GM12878 (cell line): ENCODE data around the gene FAM118A. TPM values are rescaled to one million over a fixed set of nuclear protein-coding genes. Genes with fewer than 3 reads are reported as not detected.

Source experiments
- ATAC-seq: fragments of 200-7000 bp; cut with Tn5 transposase; 3 replicates; pipeline ENCODE4 v1.9.1; 2020; ENCODE audit warnings: mild to moderate bottlenecking, moderate library complexity
- BruUV-seq: library from RNA; stranded (reverse); fragments of 400-500 nt; replicated peaks from 2 replicates; lab custom pipeline; 2021; lab: Mats Ljungman, UMichigan
- CTCF ChIA-PET: fragments of 300-600 bp; sonication (Branson Sonifier 250); formaldehyde crosslinking; extraction: SDS; loops from one replicate; lab custom pipeline; 2021; ENCODE audit warnings: inconsistent platforms; lab: Yijun Ruan, JAX
- POLR2A ChIA-PET: fragments of 350-600 bp; formaldehyde crosslinking; extraction: SDS; loops from one replicate; lab custom pipeline; 2021; ENCODE audit warnings: inconsistent platforms; lab: Charles Lee
- RAD21 ChIA-PET: fragments of 300-600 bp; sonication (Branson Sonifier 250); formaldehyde crosslinking; loops from one replicate; lab custom pipeline; 2023; ENCODE audit warnings: antibody characterized with exemption; ENCODE audit not compliant: unreplicated experiment; lab: Charles Lee
- SMC1A ChIA-PET: fragments of 300-600 bp; sonication (Branson Sonifier 250); formaldehyde crosslinking; loops from one replicate; lab custom pipeline; 2023; ENCODE audit not compliant: unreplicated experiment, uncharacterized antibody; lab: Charles Lee
- DNase-seq: peaks from one replicate; pipeline ENCODE4 v3.0.0-alpha.2; 2011; ENCODE audit warnings: low read depth, low spot score
- FAIRE-seq: peaks from 3 replicates; lab custom pipeline; 2011; peaks lifted over from hg19 to GRCh38; lab: Jason Lieb, UNC
- H2AFZ ChIP-seq: 2 replicates; pipeline ENCODE4 v1.6.0; 2011; ENCODE audit warnings: low read depth, low read length, control low read depth; ENCODE audit not compliant: control insufficient read depth
- H3K27ac ChIP-seq: 2 replicates; pipeline ENCODE4 v1.5.1; 2011; ENCODE audit warnings: control low read depth; ENCODE audit not compliant: control insufficient read depth, insufficient read depth
- H3K27me3 ChIP-seq, 2 experiments: replicated peaks in 1 of 2; 2 replicates each; pipeline versions ENCODE4 v1.6.0 to v1.6.1; 2011; ENCODE audit warnings: low read length in 1 of 2; ENCODE audit not compliant: control insufficient read depth in 2 of 2, insufficient read depth in 2 of 2
- H3K36me3 ChIP-seq, 2 experiments: 2 replicates each; pipeline ENCODE4 v1.5.1; 2011; ENCODE audit warnings: low read length in 1 of 2; ENCODE audit not compliant: control insufficient read depth in 2 of 2, insufficient read depth in 2 of 2
- H3K4me1 ChIP-seq: 2 replicates; pipeline ENCODE4 v1.6.1; 2011; ENCODE audit warnings: mild to moderate bottlenecking, low read length, moderate library complexity, mixed read lengths; ENCODE audit not compliant: control insufficient read depth, insufficient read depth
- H3K4me2 ChIP-seq: 2 replicates; pipeline ENCODE4 v1.6.0; 2011; ENCODE audit warnings: control low read depth; ENCODE audit not compliant: control insufficient read depth, insufficient read depth
- H3K4me3 ChIP-seq: fragments of 200-600 bp; sonication (generic); 2 replicates; pipeline ENCODE4 v1.5.1; 2016
- H3K79me2 ChIP-seq: 2 replicates; pipeline ENCODE4 v1.6.0; 2011; ENCODE audit warnings: low read length; ENCODE audit not compliant: control insufficient read depth, insufficient read depth
- H3K9ac ChIP-seq: 2 replicates; pipeline ENCODE4 v1.8.0; 2011; ENCODE audit warnings: low read length, control low read depth, mixed read lengths; ENCODE audit not compliant: control insufficient read depth, insufficient read depth
- H3K9me3 ChIP-seq: replicated peaks from 3 replicates; pipeline ENCODE4 v1.5.1; 2011; ENCODE audit warnings: mild to moderate bottlenecking, low read length; ENCODE audit not compliant: control insufficient read depth, insufficient read depth
- H4K20me1 ChIP-seq: 2 replicates; pipeline ENCODE4 v1.6.0; 2011; ENCODE audit not compliant: control insufficient read depth, insufficient read depth
- GATAD2B ChIP-seq: fragments of 450-650 bp; conservative IDR thresholded peaks from 2 replicates; pipeline ENCODE4 v1.6.1; 2017; ENCODE audit warnings: low read depth, mild to moderate bottlenecking, moderate library complexity
- RAD21 ChIP-seq: IDR thresholded peaks from 2 replicates; pipeline ENCODE4 v1.6.1; 2011; ENCODE audit warnings: mild to moderate bottlenecking, low read depth, low read length, moderate library complexity; ENCODE audit not compliant: insufficient read depth
- WGBS: methylation state at CpG from one replicate; pipeline ENCODE4 v1.1.6; 2016; ENCODE audit warnings: low lambda C conversion rate; ENCODE audit not compliant: insufficient replicate concordance, insufficient coverage; ENCODE audit errors: missing lambda C conversion rate; 5-methylcytosine and 5-hydroxymethylcytosine counted together
- in situ Hi-C: fragments of 300-500 bp; cut with MboI; formaldehyde crosslinking; loops from 9 replicates; pipeline ENCODE4 v1.14.3; 2018; ENCODE audit warnings: mixed read lengths
- intact Hi-C: fragments of 100-400 bp; cut with micrococcal nuclease; formaldehyde crosslinking; loops from one replicate; pipeline ENCODE4 v1.14.2; 2022; ENCODE audit not compliant: unreplicated experiment
- polyA plus RNA-seq, 11 experiments: library from polyadenylated mRNA; depleted of rRNA in 4 of 11; unstranded in 6 of 11; stranded (reverse) in 5 of 11; fragments of >200 nt; fragmentation: Nextera tagmentation in 4 of 11; fragmentation: Illumina TruSeq in 1 of 11; extraction: Ambion mirVana in 4 of 11; extraction: Trizol in 1 of 11; gene quantifications; 1 replicate in 1 of 11; 2 replicates in 10 of 11; pipeline versions ENCODE4 v1.2.1 to v1.2.3, GENCODE V29; 2011 to 2016; ENCODE audit warnings: inconsistent platforms in 2 of 11, missing spikeins in 2 of 11, low read depth in 1 of 11
- total RNA-seq, 4 experiments: library from RNA; depleted of rRNA in 3 of 4; stranded (reverse); fragments of >200 nt in 3 of 4; fragmentation: Illumina TruSeq in 1 of 4; extraction: Trizol in 1 of 4; gene quantifications; 2 replicates each; pipeline versions ENCODE4 v1.2.1 to v1.2.3, GENCODE V29; 2013 to 2021
- TF ChIP-seq, protein P1 (sequence below), 3 experiments: IDR thresholded peaks in 2 of 3; conservative IDR thresholded peaks in 1 of 3; 2 replicates each; pipeline ENCODE4 v1.5.1; 2011; ENCODE audit warnings: low read depth in 3 of 3, low read length in 3 of 3, mild to moderate bottlenecking in 3 of 3, control low read depth in 2 of 3, moderate library complexity in 2 of 3, inconsistent platforms in 1 of 3, mixed read lengths in 1 of 3; ENCODE audit not compliant: control insufficient read depth in 2 of 3, insufficient read depth in 1 of 3; ENCODE audit errors: extremely low read depth in 1 of 3

The FAM118A gene
- total and polyA plus RNA-seq, 10 of the 15 experiments (the other 5 are each of a cell fraction or from before 2014, with no cell fraction given): 17.4 to 332 (median 56.6) TPM

DNA sequence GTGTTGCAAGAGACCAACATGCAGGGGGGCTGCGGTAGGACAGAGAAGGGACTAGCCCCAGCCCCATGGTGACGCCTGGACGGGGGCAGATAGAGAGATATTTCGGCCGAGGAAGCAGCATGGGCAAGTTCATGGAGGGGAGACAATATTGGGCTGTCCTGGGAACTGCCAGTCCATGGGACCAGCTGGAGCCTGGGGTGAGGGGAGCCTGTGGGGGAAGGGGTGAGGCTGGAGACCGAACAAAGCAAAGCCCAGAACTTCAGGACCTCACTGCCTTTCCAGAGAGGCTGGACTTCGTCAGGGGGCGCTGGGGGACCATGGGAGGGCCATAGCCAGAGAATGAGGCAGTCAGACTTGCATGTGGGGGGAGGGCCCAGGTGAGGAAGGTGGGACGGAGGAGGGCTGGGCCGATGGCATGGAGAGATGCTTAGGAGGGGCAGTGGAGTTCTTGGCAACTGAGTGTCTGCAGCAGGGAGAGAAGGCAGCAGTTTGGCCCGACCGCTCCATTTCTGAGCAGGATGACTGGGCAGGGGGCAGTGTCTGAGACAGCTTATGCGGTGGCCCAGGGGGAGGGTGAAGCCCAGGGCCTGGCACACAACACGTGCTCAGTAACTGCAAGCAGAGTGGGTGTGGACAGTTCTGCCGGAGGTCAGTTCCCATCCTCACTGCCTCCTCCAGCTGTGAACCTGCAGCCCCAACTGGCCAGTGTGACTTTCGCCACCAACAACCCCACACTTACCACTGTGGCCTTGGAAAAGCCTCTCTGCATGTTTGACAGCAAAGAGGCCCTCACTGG is 24.3 kb upstream of the FAM118A start:
- Histone ChIP-seq H3K9ac (no peak overlapping the region), H3K4me1 (peaks cover 11% of the 10 kb centered on the region), H3K27me3 (no peaks in the 10 kb centered on the region; a peak in 1 of 4 replicates), H2AFZ (no peak overlapping the region), H4K20me1 (no peaks in the 10 kb centered on the region), H3K79me2 (no peaks in the 10 kb centered on the region), H3K4me3 (no peak overlapping the region), H3K4me2 (peak overlapping the region; percentile 94; the same call in 1 of the 2 replicates), H3K27ac (no peak overlapping the region), H3K9me3 (no peaks in the 10 kb centered on the region), H3K36me3 (no peaks in the 10 kb centered on the region)
- ChIA-PET CTCF (interaction anchor here (1.2 kb wide), 1 partner anchor 147 kb away, joined by 3 read pairs; no protein-coding TSS in a partner anchor), SMC1A (no interaction called here), RAD21 (no interaction called here), POLR2A (no interaction called here)
- WGBS: 69% methylated on average over 15 of the region's 16 CpGs
- intact Hi-C loops: no loop called here
- TF ChIP-seq, protein P1, sequence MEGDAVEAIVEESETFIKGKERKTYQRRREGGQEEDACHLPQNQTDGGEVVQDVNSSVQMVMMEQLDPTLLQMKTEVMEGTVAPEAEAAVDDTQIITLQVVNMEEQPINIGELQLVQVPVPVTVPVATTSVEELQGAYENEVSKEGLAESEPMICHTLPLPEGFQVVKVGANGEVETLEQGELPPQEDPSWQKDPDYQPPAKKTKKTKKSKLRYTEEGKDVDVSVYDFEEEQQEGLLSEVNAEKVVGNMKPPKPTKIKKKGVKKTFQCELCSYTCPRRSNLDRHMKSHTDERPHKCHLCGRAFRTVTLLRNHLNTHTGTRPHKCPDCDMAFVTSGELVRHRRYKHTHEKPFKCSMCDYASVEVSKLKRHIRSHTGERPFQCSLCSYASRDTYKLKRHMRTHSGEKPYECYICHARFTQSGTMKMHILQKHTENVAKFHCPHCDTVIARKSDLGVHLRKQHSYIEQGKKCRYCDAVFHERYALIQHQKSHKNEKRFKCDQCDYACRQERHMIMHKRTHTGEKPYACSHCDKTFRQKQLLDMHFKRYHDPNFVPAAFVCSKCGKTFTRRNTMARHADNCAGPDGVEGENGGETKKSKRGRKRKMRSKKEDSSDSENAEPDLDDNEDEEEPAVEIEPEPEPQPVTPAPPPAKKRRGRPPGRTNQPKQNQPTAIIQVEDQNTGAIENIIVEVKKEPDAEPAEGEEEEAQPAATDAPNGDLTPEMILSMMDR (IDR thresholded peaks at IDR 0.05 in 2 of 3, conservative IDR thresholded peaks at IDR 0.05 in 1 of 3; ENCODE audit: control insufficient read depth in 2 of 3, extremely low read depth in 1 of 3, insufficient read depth in 1 of 3, low read depth in 3 of 3, low read length in 3 of 3): peak in 2 of 3 experiments; percentile 9 to 20; a peak in 3 of 6 replicates
- TF ChIP-seq RAD21 (peak; percentile 32; the same call in 1 of the 2 replicates), GATAD2B (no peak)
- in situ Hi-C loops: no loop called here
- no peak for FAIRE-seq
- no peak for ATAC-seq
- no peak for DNase-seq
- BruUV-seq: no TSS peak
